HG02588 (cell line): ENCODE results near the gene SYT17.

Experiments
- ATAC-seq: cut with Tn5 transposase; IDR thresholded peaks from one replicate; pipeline ENCODE4 v1.9.1; 2021; ENCODE audit warnings: mild to moderate bottlenecking, moderate library complexity; ENCODE audit not compliant: unreplicated experiment

SYT17 gene

GRCh38 chr16:19294156-19294649, 126.2 kb downstream of the SYT17 start:
- ATAC-seq = peak; percentile 77

GRCh38 chr16:19295393-19295792, 127.4 kb downstream of the SYT17 start:
- ATAC-seq = no peak

- ATAC-seq = no peak
Measured at GRCh38 chr16:19297454-19297853, 129.4 kb downstream of the SYT17 start.

GRCh38 chr16:19299565-19299964, 131.5 kb downstream of the SYT17 start:
- ATAC-seq = no peak

- no peak for ATAC-seq
Measured at GRCh38 chr16:19301931-19302330, 133.9 kb downstream of the SYT17 start.

- ATAC-seq = no peak
Measured at GRCh38 chr16:19304750-19305149, 136.7 kb downstream of the SYT17 start.

GRCh38 chr16:19305443-19305842, 137.4 kb downstream of the SYT17 start:
- ATAC-seq = no peak

- no peak for ATAC-seq
Measured at GRCh38 chr16:19307587-19308241, 139.7 kb downstream of the SYT17 start.

- no peak for ATAC-seq
Measured at GRCh38 chr16:19308392-19308791, 140.4 kb downstream of the SYT17 start.

- ATAC-seq = no peak
Measured at GRCh38 chr16:19309178-19309577, 141.1 kb downstream of the SYT17 start.

- no peak for ATAC-seq
Measured at GRCh38 chr16:19314718-19315425, 146.8 kb downstream of the SYT17 start.

GRCh38 chr16:19315889-19316433, 147.9 kb downstream of the SYT17 start:
- no peak for ATAC-seq

GRCh38 chr16:19316846-19317245, 148.8 kb downstream of the SYT17 start:
- no peak for ATAC-seq
